Stimulated activated CD8-positive, alpha-beta memory T cell treated with anti-CD3 and anti-CD28 coated beads, Interleukin-7, amount 100 ng/mL, for 1 hour (primary cell): Measurements from ENCODE around the gene PKN2.
"Not testable (repeated sequence)": the region's sequence is repeated elsewhere in the genome, so short reads cannot be mapped to it uniquely, and the experiment has no call there.

Source experiments
- DNase-seq, 2 donors: peaks; one replicate each; pipeline ENCODE4 v3.0.0-alpha.2; 2020; ENCODE audit warnings: low read depth in 2 of 2

The PKN2 gene

GRCh38 chr1:88787023-88787903, 103.2 kb downstream of the PKN2 start:
- no peak for DNase-seq

GRCh38 chr1:88791192-88791591, 107.1 kb downstream of the PKN2 start:
- no peak for DNase-seq

GRCh38 chr1:88799491-88799890, 115.4 kb downstream of the PKN2 start:
- no peak for DNase-seq

GRCh38 chr1:88800382-88801051, 116.4 kb downstream of the PKN2 start:
- peak in 1 of 2 donors; percentile 2 for DNase-seq

- DNase-seq = no peak
Measured at GRCh38 chr1:88801575-88802208, 117.6 kb downstream of the PKN2 start.

GRCh38 chr1:88802404-88802803, 118.3 kb downstream of the PKN2 start:
- DNase-seq = no peak

GRCh38 chr1:88802950-88803349, 118.9 kb downstream of the PKN2 start:
- no peak for DNase-seq

GRCh38 chr1:88803444-88803843, 119.4 kb downstream of the PKN2 start:
- DNase-seq = no peak

- no peak for DNase-seq
Measured at GRCh38 chr1:88812366-88812765, 128.3 kb downstream of the PKN2 start.

GRCh38 chr1:88813471-88813870, 129.4 kb downstream of the PKN2 start:
- DNase-seq = no peak

- not testable (repeated sequence) for DNase-seq
Measured at GRCh38 chr1:88819642-88820041, 135.6 kb downstream of the PKN2 start.

- DNase-seq = no peak
Measured at GRCh38 chr1:88825721-88826120, 141.6 kb downstream of the PKN2 start.

- no peak for DNase-seq
Measured at GRCh38 chr1:88847643-88848042, 163.6 kb downstream of the PKN2 start.

- DNase-seq = no peak
Measured at GRCh38 chr1:88851303-88852063, 167.4 kb downstream of the PKN2 start.

GRCh38 chr1:88867743-88868521, 183.9 kb downstream of the PKN2 start:
- no peak for DNase-seq

GRCh38 chr1:88869644-88870043, 185.6 kb downstream of the PKN2 start:
- not testable (repeated sequence) for DNase-seq

- DNase-seq = no peak
Measured at GRCh38 chr1:88873737-88874349, 189.8 kb downstream of the PKN2 start.

- no peak for DNase-seq
Measured at GRCh38 chr1:88875595-88875994, 191.5 kb downstream of the PKN2 start.

- no peak for DNase-seq
Measured at GRCh38 chr1:88876573-88877365, 192.7 kb downstream of the PKN2 start.

GRCh38 chr1:88877382-88877825, 193.3 kb downstream of the PKN2 start:
- DNase-seq = no peak
